SK-N-SH treated with all-trans-retinoic acid at 6 μM for 48 hours (cell line): ENCODE results near the gene MARCHF10.

Source experiments
- ATAC-seq: fragments of 200-7000 bp; cut with Tn5 transposase; 3 replicates; pipeline ENCODE4 v1.9.1; 2020; ENCODE audit warnings: mild to moderate bottlenecking, moderate library complexity
- ARNTL ChIP-seq: fragments of 450-650 bp; formaldehyde crosslinking; IDR thresholded peaks from 2 replicates; pipeline ENCODE4 v1.5.0; 2020; ENCODE audit warnings: low read depth, mild to moderate bottlenecking, moderate library complexity, borderline replicate concordance
- BACH2 ChIP-seq: fragments of 250-450 bp; sonication (Bioruptor Pico); IDR thresholded peaks from 2 replicates; pipeline ENCODE4 v1.9.0; 2021; ENCODE audit warnings: mild to moderate bottlenecking, borderline replicate concordance
- CREB5 ChIP-seq: fragments of 250-450 bp; sonication (Bioruptor Pico); IDR thresholded peaks from 2 replicates; pipeline ENCODE4 v1.5.1; 2020; ENCODE audit warnings: low read depth, mild to moderate bottlenecking, moderate library complexity
- CSDC2 ChIP-seq: fragments of 250-450 bp; sonication (Bioruptor Pico); IDR thresholded peaks from 2 replicates; pipeline ENCODE4 v1.5.0; 2020; ENCODE audit warnings: mild to moderate bottlenecking, moderate library complexity
- CSRNP3 ChIP-seq: fragments of 250-450 bp; sonication (Bioruptor Pico); IDR thresholded peaks from 2 replicates; pipeline ENCODE4 v1.5.1; 2021; ENCODE audit warnings: mild to moderate bottlenecking, moderate library complexity
- ESRRG ChIP-seq: fragments of 250-450 bp; sonication (Bioruptor Pico); IDR thresholded peaks from 2 replicates; pipeline ENCODE4 v1.6.1; 2021; ENCODE audit warnings: mild to moderate bottlenecking
- GLIS3 ChIP-seq: fragments of 250-450 bp; sonication (Bioruptor Pico); IDR thresholded peaks from 2 replicates; pipeline ENCODE4 v1.5.0; 2020; ENCODE audit warnings: mild to moderate bottlenecking, moderate library complexity
- OSR1 ChIP-seq: fragments of 250-450 bp; sonication (Bioruptor Pico); IDR thresholded peaks from 2 replicates; pipeline ENCODE4 v1.8.0; 2022; ENCODE audit warnings: moderate library complexity, mild to moderate bottlenecking, inconsistent platforms
- PATZ1 ChIP-seq: fragments of 250-450 bp; sonication (Bioruptor Pico); IDR thresholded peaks from 2 replicates; pipeline ENCODE4 v1.8.0; 2020; ENCODE audit warnings: mild to moderate bottlenecking, moderate library complexity, borderline replicate concordance
- POU6F1 ChIP-seq: fragments of 250-450 bp; sonication (Bioruptor Pico); IDR thresholded peaks from 2 replicates; pipeline ENCODE4 v1.8.0; 2021; ENCODE audit warnings: low read depth, mild to moderate bottlenecking, moderate library complexity, borderline replicate concordance
- PPARA ChIP-seq: fragments of 250-450 bp; sonication (Bioruptor Pico); IDR thresholded peaks from 2 replicates; pipeline ENCODE4 v1.5.0; 2020; ENCODE audit warnings: mild to moderate bottlenecking, borderline replicate concordance
- SNAI2 ChIP-seq: fragments of 250-450 bp; sonication (Bioruptor Pico); IDR thresholded peaks from 2 replicates; pipeline ENCODE4 v1.5.0; 2020; ENCODE audit warnings: mild to moderate bottlenecking, moderate library complexity
- TCF4 ChIP-seq: fragments of 250-450 bp; sonication (Bioruptor Pico); IDR thresholded peaks from 2 replicates; pipeline ENCODE4 v1.8.0; 2021; ENCODE audit warnings: mild to moderate bottlenecking, moderate library complexity, borderline replicate concordance
- TOX ChIP-seq: fragments of 250-450 bp; sonication (Bioruptor Pico); IDR thresholded peaks from 2 replicates; pipeline ENCODE4 v1.8.0; 2021; ENCODE audit warnings: mild to moderate bottlenecking, moderate library complexity, borderline replicate concordance
- TSHZ2 ChIP-seq: fragments of 250-450 bp; sonication (Bioruptor Pico); IDR thresholded peaks from 2 replicates; pipeline ENCODE4 v1.5.0; 2020; ENCODE audit warnings: mild to moderate bottlenecking, moderate library complexity
- ZC3H10 ChIP-seq: fragments of 250-450 bp; sonication (Bioruptor Pico); IDR thresholded peaks from 2 replicates; pipeline ENCODE4 v1.5.1; 2021; ENCODE audit warnings: mild to moderate bottlenecking, moderate library complexity
- ZFP3 ChIP-seq: fragments of 250-450 bp; sonication (Bioruptor Pico); IDR thresholded peaks from 2 replicates; pipeline ENCODE4 v1.5.0; 2020; ENCODE audit warnings: mild to moderate bottlenecking, moderate library complexity
- ZFP30 ChIP-seq: fragments of 450-650 bp; formaldehyde crosslinking; IDR thresholded peaks from 2 replicates; pipeline ENCODE4 v1.5.0; 2022; ENCODE audit warnings: mild to moderate bottlenecking, moderate library complexity
- ZNF565 ChIP-seq: fragments of 450-650 bp; formaldehyde crosslinking; conservative IDR thresholded peaks from 2 replicates; pipeline ENCODE4 v1.5.0; 2020; ENCODE audit warnings: low read depth, mild to moderate bottlenecking, moderate library complexity
- ZNF70 ChIP-seq: fragments of 450-650 bp; formaldehyde crosslinking; IDR thresholded peaks from 2 replicates; pipeline ENCODE4 v1.5.0; 2020; ENCODE audit warnings: mild to moderate bottlenecking, moderate library complexity
- ZNF8 ChIP-seq: fragments of 450-650 bp; formaldehyde crosslinking; IDR thresholded peaks from 2 replicates; pipeline ENCODE4 v1.5.0; 2020; ENCODE audit warnings: mild to moderate bottlenecking, moderate library complexity

MARCHF10 gene

GRCh38 chr17:62807812-62808575, at the start of gene MARCHF10:
Gene MARCHF10, minus strand, starts transcription at chr17:62808314. Its CDS starts 6,579 bp downstream, at chr17:62801735.
- no peak for ATAC-seq

GRCh38 chr17:62857526-62857925, 49.4 kb upstream of the MARCHF10 start:
- no peak for ATAC-seq
- TF ChIP-seq ZFP30 (CRISPR knock-in tag) (no peak), ARNTL (CRISPR knock-in tag) (no peak), BACH2 (CRISPR knock-in tag) (no peak), OSR1 (CRISPR knock-in tag) (no peak), ZC3H10 (no peak), PATZ1 (CRISPR knock-in tag) (no peak), ZFP3 (no peak), ESRRG (CRISPR knock-in tag) (no peak), CREB5 (CRISPR knock-in tag) (no peak), ZNF565 (no peak), ZNF70 (CRISPR knock-in tag) (no peak), CSDC2 (CRISPR knock-in tag) (no peak)

More at GRCh38 chr17:62807812-62808575, at the start of gene MARCHF10:
- TF ChIP-seq PATZ1 (CRISPR knock-in tag) (no peak), ZNF565 (no peak), BACH2 (CRISPR knock-in tag) (no peak), TCF4 (CRISPR knock-in tag) (no peak), TSHZ2 (CRISPR knock-in tag) (no peak), POU6F1 (no peak), CSRNP3 (CRISPR knock-in tag) (no peak), ESRRG (CRISPR knock-in tag) (no peak), ZNF70 (CRISPR knock-in tag) (no peak), SNAI2 (CRISPR knock-in tag) (no peak), OSR1 (CRISPR knock-in tag) (no peak), ARNTL (CRISPR knock-in tag) (no peak), ZNF8 (no peak), PPARA (no peak), CSDC2 (CRISPR knock-in tag) (no peak), GLIS3 (CRISPR knock-in tag) (no peak), TOX (CRISPR knock-in tag) (no peak)
